GM18520 (cell line): ENCODE data around the gene TBC1D1.
"Not testable (repeated sequence)": the region's sequence is repeated elsewhere in the genome, so short reads cannot be mapped to it uniquely, and the experiment has no call there.

Experiments used
- ATAC-seq: cut with Tn5 transposase; IDR thresholded peaks from one replicate; pipeline ENCODE4 v1.9.1; 2021; ENCODE audit not compliant: unreplicated experiment

TBC1D1 gene

GRCh38 chr4:37960679-37961450 lies 70.0 kb downstream of the TBC1D1 start:
- no peak for ATAC-seq

- no peak for ATAC-seq
Observed at GRCh38 chr4:37964734-37965457, 74.0 kb downstream of the TBC1D1 start.

- ATAC-seq, result no peak
Observed at GRCh38 chr4:37966044-37966443, 75.2 kb downstream of the TBC1D1 start.

GRCh38 chr4:37967736-37968135 lies 76.9 kb downstream of the TBC1D1 start:
- no peak for ATAC-seq

- no peak for ATAC-seq
Observed at GRCh38 chr4:37968747-37969146, 77.9 kb downstream of the TBC1D1 start.

- ATAC-seq, result no peak
Observed at GRCh38 chr4:37970702-37971101, 79.8 kb downstream of the TBC1D1 start.

GRCh38 chr4:37971202-37971601 lies 80.3 kb downstream of the TBC1D1 start:
- no peak for ATAC-seq

- no peak for ATAC-seq
Observed at GRCh38 chr4:37973441-37973840, 82.6 kb downstream of the TBC1D1 start.

- not testable (repeated sequence) for ATAC-seq
Observed at GRCh38 chr4:37975321-37975822, 84.5 kb downstream of the TBC1D1 start.

GRCh38 chr4:37976507-37976906 lies 85.6 kb downstream of the TBC1D1 start:
- ATAC-seq, result no peak

- ATAC-seq, result peak; percentile 61
Observed at GRCh38 chr4:37976991-37977470, 86.1 kb downstream of the TBC1D1 start.

- ATAC-seq, result peak; percentile 70
Observed at GRCh38 chr4:37977471-37978247, 86.8 kb downstream of the TBC1D1 start.

GRCh38 chr4:37978248-37978924 lies 87.5 kb downstream of the TBC1D1 start:
- ATAC-seq, result peak; percentile 12

GRCh38 chr4:37980246-37980645 lies 89.4 kb downstream of the TBC1D1 start:
- no peak for ATAC-seq

GRCh38 chr4:37981425-37981824 lies 90.5 kb downstream of the TBC1D1 start:
- ATAC-seq, result no peak

- no peak for ATAC-seq
Observed at GRCh38 chr4:37981844-37982720, 91.2 kb downstream of the TBC1D1 start.

- no peak for ATAC-seq
Observed at GRCh38 chr4:37982736-37983135, 91.9 kb downstream of the TBC1D1 start.

- ATAC-seq, result no peak
Observed at GRCh38 chr4:37983951-37984350, 93.1 kb downstream of the TBC1D1 start.

GRCh38 chr4:37985730-37986275 lies 94.9 kb downstream of the TBC1D1 start:
- ATAC-seq, result no peak
